ENCODE results near the gene PCCA. TPM values are rescaled to one million over a fixed set of nuclear protein-coding genes. Genes with fewer than 3 reads are reported as not detected.

Gene PCCA
- total and polyA plus RNA-seq, 2 experiments from 2014 or later: 41.9 to 46.6 TPM

- Mint-ChIP-seq H3K36me3 (ENCODE audit: low read depth) (no peaks in the 10 kb centered on the region), H3K4me3 (no peak overlapping the region), H3K27ac (no peak overlapping the region), H3K27me3 (ENCODE audit: insufficient read depth, low read depth, poor library complexity) (no peaks in the 10 kb centered on the region), H3K9me3 (no peaks in the 10 kb centered on the region), H3K4me1 (peaks cover 35% of the 10 kb centered on the region)
- TF ChIP-seq JUNB (IDR thresholded peaks at IDR 0.05; ENCODE audit: unreplicated experiment) (no peak), NANOG (IDR thresholded peaks at IDR 0.05; ENCODE audit: borderline replicate concordance) (no peak), POLR2AphosphoS5 (IDR thresholded peaks at IDR 0.05; ENCODE audit: low read depth) (no peak), EZH2phosphoT487 (IDR thresholded peaks at IDR 0.05; ENCODE audit: unreplicated experiment) (no peak), ZNF462 (CRISPR knock-in tag; IDR thresholded peaks at IDR 0.05) (no peak), ZNF114 (CRISPR knock-in tag; IDR thresholded peaks at IDR 0.05) (no peak), ZNF331 (CRISPR knock-in tag; IDR thresholded peaks at IDR 0.05; ENCODE audit: low read depth) (no peak), CREB1 (CRISPR knock-in tag; IDR thresholded peaks at IDR 0.05; ENCODE audit: low read depth) (no peak), REST (IDR thresholded peaks at IDR 0.05; ENCODE audit: unreplicated experiment) (no peak), EZH2 (IDR thresholded peaks at IDR 0.05; ENCODE audit: low read depth, unreplicated experiment) (no peak), STAT1 (IDR thresholded peaks at IDR 0.05; ENCODE audit: unreplicated experiment) (no peak)
- TF ChIP-seq, protein P1, sequence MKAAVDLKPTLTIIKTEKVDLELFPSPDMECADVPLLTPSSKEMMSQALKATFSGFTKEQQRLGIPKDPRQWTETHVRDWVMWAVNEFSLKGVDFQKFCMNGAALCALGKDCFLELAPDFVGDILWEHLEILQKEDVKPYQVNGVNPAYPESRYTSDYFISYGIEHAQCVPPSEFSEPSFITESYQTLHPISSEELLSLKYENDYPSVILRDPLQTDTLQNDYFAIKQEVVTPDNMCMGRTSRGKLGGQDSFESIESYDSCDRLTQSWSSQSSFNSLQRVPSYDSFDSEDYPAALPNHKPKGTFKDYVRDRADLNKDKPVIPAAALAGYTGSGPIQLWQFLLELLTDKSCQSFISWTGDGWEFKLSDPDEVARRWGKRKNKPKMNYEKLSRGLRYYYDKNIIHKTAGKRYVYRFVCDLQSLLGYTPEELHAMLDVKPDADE (IDR thresholded peaks at IDR 0.05): no peak
- TF ChIP-seq, protein P2, sequence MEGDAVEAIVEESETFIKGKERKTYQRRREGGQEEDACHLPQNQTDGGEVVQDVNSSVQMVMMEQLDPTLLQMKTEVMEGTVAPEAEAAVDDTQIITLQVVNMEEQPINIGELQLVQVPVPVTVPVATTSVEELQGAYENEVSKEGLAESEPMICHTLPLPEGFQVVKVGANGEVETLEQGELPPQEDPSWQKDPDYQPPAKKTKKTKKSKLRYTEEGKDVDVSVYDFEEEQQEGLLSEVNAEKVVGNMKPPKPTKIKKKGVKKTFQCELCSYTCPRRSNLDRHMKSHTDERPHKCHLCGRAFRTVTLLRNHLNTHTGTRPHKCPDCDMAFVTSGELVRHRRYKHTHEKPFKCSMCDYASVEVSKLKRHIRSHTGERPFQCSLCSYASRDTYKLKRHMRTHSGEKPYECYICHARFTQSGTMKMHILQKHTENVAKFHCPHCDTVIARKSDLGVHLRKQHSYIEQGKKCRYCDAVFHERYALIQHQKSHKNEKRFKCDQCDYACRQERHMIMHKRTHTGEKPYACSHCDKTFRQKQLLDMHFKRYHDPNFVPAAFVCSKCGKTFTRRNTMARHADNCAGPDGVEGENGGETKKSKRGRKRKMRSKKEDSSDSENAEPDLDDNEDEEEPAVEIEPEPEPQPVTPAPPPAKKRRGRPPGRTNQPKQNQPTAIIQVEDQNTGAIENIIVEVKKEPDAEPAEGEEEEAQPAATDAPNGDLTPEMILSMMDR (conservative IDR thresholded peaks at IDR 0.05; ENCODE audit: low read depth in 2 of 2): no peak
- Histone ChIP-seq H3K36me3 (ENCODE audit: insufficient read depth) (no peaks in the 10 kb centered on the region), H3K4me3 (no peak overlapping the region), H2AFZ (no peak overlapping the region), H3K4me1 (ENCODE audit: insufficient read depth) (peaks cover 17% of the 10 kb centered on the region), H3K9me2 (ENCODE audit: insufficient read depth) (no peaks in the 10 kb centered on the region), H3K79me2 (replicated peaks; ENCODE audit: insufficient read depth) (no peaks in the 10 kb centered on the region), H3K27me3 (ENCODE audit: insufficient read depth) (no peaks in the 10 kb centered on the region), H3K4me2 (no peak overlapping the region), H3K27ac (ENCODE audit: low read depth) (no peak overlapping the region), H4K20me1 (replicated peaks; ENCODE audit: insufficient read depth) (no peaks in the 10 kb centered on the region), H3F3A (replicated peaks; ENCODE audit: low read depth) (no peaks in the 10 kb centered on the region)
- DNase-seq (ENCODE audit: low spot score) (no peak), ATAC-seq (no peak)
Observed at GRCh38 chr13:100300243-100300642, 211.3 kb downstream of the PCCA start.

Data from GM23338 (cell line).